Measurements from ENCODE around the gene IL6.

GRCh38 chr7:22688084-22688483, 38.9 kb upstream of the IL6 start:
- TF ChIP-seq SUZ12 (IDR thresholded peaks at IDR 0.05; ENCODE audit: extremely low read depth, insufficient read depth, insufficient read length) (no peak), YY1 (IDR thresholded peaks at IDR 0.05; ENCODE audit: insufficient read depth, insufficient read length) (no peak)
